ENCODE measurements around the gene TLR9.

Gene TLR9

DNA sequence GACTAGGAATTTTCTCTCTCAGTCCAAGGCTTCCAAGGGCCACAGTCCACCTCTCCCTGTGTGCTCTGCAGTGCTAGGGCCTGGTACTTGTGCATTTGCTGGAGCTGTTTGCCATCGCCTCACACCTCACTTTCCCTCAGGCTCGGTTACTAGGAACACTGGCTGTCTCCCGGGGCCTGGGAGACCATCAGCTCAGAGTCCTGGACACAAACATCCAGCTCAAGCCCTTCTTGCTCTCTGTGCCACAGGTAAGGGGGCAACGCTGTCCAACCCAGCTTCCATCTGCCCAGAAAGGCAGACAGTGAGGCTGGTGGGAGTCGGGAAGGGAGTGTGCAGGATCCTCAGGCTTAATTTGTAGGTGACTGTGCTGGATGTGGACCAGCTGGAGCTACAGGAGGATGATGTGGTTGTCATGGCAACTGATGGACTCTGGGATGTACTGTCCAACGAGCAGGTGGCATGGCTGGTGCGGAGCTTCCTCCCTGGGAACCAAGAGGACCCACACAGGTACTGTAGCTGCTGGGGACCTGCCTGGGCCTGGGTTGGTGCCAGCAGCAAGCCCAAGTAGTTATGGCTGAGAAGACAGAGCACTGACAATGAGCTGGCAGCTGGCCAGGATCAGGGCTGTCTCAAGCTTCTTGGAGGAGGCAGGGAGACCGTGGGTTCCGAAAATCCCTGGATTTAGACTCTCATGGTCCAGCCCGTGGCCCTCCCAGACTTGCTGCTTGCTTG, 23.5 kb upstream of the TLR9 start:
- no peak for DNase-seq (ENCODE audit: low read depth, low spot score)
- ChIA-PET CTCF (interaction anchor here (0.6 to 1.5 kb wide), 8 partner anchors 8 to 199 kb away, joined by 3 to 8 read pairs (median 4); no protein-coding TSS in a partner anchor), POLR2A (interaction anchor here (0.7 to 1.9 kb wide), 4 partner anchors 9 to 29 kb away, joined by 3 to 9 read pairs (median 4); partner anchors contain the start of gene WDR82)
- no peak overlapping the region for H3K4me3 ChIP-seq (ENCODE audit: low read depth, low read length)
- TF ChIP-seq, protein P1, sequence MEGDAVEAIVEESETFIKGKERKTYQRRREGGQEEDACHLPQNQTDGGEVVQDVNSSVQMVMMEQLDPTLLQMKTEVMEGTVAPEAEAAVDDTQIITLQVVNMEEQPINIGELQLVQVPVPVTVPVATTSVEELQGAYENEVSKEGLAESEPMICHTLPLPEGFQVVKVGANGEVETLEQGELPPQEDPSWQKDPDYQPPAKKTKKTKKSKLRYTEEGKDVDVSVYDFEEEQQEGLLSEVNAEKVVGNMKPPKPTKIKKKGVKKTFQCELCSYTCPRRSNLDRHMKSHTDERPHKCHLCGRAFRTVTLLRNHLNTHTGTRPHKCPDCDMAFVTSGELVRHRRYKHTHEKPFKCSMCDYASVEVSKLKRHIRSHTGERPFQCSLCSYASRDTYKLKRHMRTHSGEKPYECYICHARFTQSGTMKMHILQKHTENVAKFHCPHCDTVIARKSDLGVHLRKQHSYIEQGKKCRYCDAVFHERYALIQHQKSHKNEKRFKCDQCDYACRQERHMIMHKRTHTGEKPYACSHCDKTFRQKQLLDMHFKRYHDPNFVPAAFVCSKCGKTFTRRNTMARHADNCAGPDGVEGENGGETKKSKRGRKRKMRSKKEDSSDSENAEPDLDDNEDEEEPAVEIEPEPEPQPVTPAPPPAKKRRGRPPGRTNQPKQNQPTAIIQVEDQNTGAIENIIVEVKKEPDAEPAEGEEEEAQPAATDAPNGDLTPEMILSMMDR (IDR thresholded peaks at IDR 0.05; ENCODE audit: insufficient read depth, low read length, missing control alignments) = no peak

DNA sequence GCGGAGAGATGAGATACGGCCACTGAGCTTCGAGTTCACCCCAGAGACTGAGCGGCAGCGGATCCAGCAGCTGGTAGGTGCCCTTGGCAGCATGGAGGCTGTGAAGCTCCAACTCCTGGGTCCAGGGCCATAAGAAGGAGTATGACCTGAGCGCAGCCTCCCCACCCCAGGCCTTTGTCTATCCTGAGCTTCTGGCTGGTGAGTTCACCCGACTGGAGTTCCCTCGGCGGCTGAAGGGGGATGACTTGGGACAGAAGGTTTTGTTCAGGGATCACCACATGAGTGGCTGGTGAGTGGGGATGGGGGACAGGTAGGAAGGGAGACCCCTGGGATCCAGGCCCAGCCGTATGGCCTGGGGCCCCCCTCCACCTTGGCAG, 22.7 kb upstream of the TLR9 start:
- no peak overlapping the region for H3K4me3 ChIP-seq (ENCODE audit: low read depth, low read length)
- TF ChIP-seq, protein P1 (IDR thresholded peaks at IDR 0.05; ENCODE audit: insufficient read depth, low read length, missing control alignments) = no peak
- no peak for DNase-seq (ENCODE audit: low read depth, low spot score)
- ChIA-PET POLR2A (interaction anchor here (0.7 to 1.9 kb wide), 4 partner anchors 8 to 30 kb away, joined by 3 to 9 read pairs (median 4); partner anchors contain the start of gene WDR82), CTCF (interaction anchor here (0.8 to 1.5 kb wide), 6 partner anchors 8 to 200 kb away, joined by 4 to 8 read pairs (median 4); no protein-coding TSS in a partner anchor)

DNA sequence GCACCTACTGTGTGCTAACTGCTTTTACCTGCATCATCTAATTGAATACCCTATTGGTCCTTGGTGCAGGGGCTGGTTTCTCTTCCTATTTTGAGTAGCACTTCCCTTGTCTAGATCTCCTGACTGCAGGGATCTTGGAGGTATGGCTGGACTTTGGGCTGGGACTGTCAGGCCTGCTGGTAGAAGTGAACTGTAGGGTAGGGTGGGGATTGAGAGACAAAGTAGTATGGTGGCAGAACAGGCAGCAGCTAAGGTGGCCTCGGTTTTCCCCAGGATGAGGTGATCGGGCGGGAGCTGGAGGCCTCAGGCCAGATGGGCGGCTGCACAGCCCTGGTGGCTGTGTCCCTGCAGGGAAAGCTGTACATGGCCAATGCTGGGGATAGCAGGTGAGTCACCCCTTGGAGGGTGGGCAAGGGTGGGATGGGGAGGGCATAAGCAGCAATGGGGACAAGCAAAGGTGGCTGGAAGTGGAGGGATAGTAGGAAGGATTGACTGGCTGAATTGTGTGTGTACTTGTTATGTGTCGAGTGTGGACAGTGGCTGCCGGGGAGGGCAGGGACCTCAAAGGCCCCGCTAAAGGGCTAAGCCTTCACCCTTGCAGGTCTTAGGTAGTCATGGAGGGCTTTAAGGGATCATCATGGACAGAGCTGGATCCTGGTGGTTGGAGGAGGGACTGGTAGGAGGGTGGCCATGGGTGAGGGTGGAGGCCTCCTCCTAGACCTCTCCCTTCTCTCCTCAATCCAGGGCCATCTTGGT, 22.1 kb upstream of the TLR9 start:
- POLR2A ChIA-PET = interaction anchor here (0.6 to 1.9 kb wide), 3 partner anchors 30 to 38 kb away, joined by 3 to 9 read pairs (median 4); partner anchors contain the start of gene WDR82
- H3K4me3 ChIP-seq (ENCODE audit: low read depth, low read length) = no peak overlapping the region
- TF ChIP-seq, protein P1 (IDR thresholded peaks at IDR 0.05; ENCODE audit: insufficient read depth, low read length, missing control alignments) = no peak
- CTCF ChIA-PET = interaction anchor here (0.8 to 1.5 kb wide), 6 partner anchors 9 to 201 kb away, joined by 4 to 8 read pairs (median 4); no protein-coding TSS in a partner anchor
- DNase-seq (ENCODE audit: low read depth, low spot score) = no peak

DNA sequence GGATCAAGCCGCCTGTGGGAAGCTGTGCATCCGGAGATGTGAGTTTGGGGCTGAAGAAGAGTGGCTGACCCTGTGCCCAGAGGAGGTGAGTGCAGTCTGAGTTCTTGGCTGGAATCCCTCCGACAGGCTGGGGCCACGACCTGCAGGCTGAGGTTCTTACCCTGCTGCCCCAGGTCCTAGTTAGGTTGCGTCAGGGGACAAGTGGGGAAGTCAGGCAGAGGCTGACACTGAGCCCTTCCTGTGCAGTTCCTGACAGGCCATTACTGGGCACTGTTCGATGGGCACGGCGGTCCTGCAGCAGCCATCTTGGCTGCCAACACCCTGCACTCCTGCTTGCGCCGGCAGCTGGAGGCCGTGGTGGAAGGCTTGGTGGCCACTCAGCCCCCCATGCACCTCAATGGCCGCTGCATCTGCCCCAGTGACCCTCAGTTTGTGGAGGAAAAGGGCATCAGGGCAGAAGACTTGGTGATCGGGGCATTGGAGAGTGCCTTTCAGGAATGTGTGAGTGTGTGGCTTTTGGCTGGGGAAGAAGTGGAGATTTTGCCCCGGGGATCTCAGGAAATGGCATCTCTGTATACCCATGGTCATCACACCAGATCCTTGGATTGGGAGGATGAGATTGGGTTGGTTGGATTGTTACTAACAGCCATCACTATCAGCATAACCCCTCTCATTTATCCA, 21.4 kb upstream of the TLR9 start:
- no peak for DNase-seq (ENCODE audit: low read depth, low spot score)
- ChIA-PET POLR2A (interaction anchor here (0.6 to 2.0 kb wide), 4 partner anchors 10 to 39 kb away, joined by 3 to 8 read pairs (median 6); no protein-coding TSS in a partner anchor), CTCF (interaction anchor here (1.1 to 1.5 kb wide), 2 partner anchors 12 to 26 kb away, joined by 3 to 6 read pairs; no protein-coding TSS in a partner anchor)
- TF ChIP-seq, protein P1 (IDR thresholded peaks at IDR 0.05; ENCODE audit: insufficient read depth, low read length, missing control alignments) = no peak
- peak overlapping the region; percentile 68; the same call in 1 of the 2 replicates for H3K4me3 ChIP-seq (ENCODE audit: low read depth, low read length)

DNA sequence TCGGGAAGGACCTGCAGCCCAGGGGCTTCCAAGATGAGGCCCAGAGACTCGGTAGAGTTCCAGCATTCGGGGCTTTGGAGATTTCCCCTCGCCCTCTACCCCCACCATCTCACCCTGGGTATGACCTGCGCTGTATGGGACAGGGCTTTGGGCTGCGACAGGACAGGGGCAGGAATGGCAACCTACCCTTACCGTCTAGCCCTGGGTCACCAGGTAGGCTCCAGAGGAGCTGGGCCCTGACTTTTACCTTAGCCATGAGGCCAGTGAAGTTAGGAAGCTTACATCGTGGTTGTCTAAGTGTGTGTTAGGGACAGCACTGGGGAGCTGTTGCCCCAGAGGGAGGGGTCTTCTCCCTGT, 20.8 kb upstream of the TLR9 start:
- POLR2A ChIA-PET = interaction anchor here (0.6 to 2.0 kb wide), 4 partner anchors 9 to 1680 kb away, joined by 3 to 8 read pairs (median 7); partner anchors contain the start of gene WDR82
- no peak for DNase-seq (ENCODE audit: low read depth, low spot score)
- TF ChIP-seq, protein P1 (IDR thresholded peaks at IDR 0.05; ENCODE audit: insufficient read depth, low read length, missing control alignments) = no peak
- peak overlapping the region; percentile 68 for H3K4me3 ChIP-seq (ENCODE audit: low read depth, low read length)
- CTCF ChIA-PET = interaction anchor here (1.1 to 1.5 kb wide), 2 partner anchors 11 to 26 kb away, joined by 3 to 6 read pairs; no protein-coding TSS in a partner anchor

All from AG04449 (cell line).